NCI-H2227 (cell line): Measurements from ENCODE around the gene COL13A1.

Experiments
- DNase-seq: peaks from one replicate; lab custom pipeline; 2025; ENCODE audit not compliant: unreplicated experiment; lab: John Stamatoyannopoulos, UW

COL13A1 gene

DNA sequence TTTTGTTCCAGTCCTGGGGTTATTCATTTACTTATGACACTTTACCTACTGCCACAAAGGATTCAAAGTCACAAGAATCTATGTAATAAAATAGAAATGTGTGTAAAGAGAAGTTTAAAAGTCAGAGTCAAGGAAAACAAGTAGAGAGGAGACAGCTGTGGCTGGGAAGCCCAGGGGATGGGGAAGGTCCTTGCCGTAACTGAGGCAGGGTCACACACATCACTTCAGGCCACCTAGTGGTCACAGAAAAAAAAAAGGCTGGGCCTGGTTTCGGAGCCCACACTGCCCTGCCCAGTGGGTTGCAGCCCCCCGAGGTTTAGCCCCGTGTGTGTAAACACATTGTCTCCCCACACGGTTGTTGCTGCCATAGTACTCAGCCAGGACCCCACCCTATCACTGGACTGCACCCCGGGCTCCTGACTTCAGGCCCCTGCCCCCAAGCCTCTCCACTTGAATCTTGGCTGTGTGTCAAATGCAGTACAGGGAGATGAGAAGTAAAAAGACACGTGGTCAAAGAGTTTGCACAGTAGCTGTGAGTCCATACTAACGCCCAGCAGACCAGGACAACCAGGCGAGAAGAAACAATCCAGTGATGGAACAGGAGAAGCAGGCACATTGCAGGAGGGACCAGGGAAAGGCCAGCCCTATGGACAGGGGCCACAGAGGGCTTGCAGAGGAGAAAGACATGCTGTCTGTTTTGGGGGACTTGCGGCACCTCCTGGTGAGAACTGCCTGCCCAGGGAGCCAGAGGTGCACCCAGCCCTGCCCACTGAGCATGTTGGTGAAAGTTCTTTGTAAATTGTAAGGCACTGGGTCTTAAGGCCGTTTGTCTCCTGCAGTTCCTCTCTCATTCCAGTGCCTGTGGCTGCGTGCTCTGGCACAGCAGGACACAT is 159.5 kb downstream of the COL13A1 start:
- no peak for DNase-seq

DNA sequence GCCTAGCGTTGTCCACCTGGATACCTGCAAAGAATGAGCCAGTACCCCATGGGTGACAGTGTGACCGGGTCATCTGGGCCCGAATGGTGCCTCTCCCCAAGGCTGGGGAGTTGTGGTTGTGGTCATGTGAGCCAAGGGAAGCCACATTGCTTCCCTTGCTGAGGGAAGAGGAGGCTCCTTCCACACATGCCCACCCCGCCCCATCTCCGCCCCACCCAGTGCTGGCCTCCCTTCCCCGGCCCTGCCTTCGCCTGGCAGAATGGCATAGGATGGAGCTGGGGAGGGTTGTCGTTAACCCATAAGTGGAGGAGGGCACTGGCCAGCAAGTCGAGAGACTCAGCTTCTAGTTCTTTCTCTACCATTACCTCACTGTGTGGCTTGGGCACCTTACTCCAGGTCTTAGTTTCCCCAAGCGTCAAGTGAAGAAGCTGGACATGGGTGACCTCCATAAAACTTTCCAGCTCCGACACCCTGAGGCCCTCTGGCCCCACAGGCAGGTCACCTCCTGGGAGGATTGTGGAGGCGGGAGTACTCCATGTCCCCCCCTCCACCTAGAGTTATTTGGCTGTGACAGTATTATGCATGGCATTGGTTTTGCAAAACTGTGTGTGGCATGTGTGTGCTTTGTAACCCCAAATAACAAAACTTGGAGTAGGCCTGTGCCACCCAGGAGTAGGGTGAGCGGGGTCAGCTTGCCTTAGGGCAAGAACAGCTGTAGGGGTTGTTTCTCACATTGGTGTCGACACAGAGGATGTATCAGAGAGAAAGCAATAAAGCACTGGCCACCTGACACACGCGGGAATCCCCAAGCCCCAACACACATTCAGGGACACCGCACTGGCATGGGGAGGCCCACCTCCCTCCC is 160.4 kb downstream of the COL13A1 start:
- no peak for DNase-seq

DNA sequence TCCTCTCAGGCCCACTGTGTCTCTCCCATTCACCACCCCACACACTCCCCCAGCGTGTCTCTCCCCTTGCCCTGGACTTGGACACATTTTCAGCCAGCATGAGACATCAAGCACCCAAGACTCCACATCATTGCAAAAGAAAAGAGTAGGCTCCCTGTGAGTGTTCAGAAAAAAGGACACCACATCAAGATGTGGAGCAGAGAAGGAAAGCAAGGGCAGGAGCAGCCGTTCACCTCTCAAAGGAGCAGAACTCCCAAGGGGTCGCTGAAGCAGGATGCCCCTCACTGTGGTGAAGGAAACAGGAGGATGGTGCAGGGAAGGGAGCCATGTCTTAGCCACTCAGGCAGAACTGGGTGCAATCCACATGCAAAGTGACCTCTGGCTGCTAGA is 161.0 kb downstream of the COL13A1 start:
- no peak for DNase-seq

DNA sequence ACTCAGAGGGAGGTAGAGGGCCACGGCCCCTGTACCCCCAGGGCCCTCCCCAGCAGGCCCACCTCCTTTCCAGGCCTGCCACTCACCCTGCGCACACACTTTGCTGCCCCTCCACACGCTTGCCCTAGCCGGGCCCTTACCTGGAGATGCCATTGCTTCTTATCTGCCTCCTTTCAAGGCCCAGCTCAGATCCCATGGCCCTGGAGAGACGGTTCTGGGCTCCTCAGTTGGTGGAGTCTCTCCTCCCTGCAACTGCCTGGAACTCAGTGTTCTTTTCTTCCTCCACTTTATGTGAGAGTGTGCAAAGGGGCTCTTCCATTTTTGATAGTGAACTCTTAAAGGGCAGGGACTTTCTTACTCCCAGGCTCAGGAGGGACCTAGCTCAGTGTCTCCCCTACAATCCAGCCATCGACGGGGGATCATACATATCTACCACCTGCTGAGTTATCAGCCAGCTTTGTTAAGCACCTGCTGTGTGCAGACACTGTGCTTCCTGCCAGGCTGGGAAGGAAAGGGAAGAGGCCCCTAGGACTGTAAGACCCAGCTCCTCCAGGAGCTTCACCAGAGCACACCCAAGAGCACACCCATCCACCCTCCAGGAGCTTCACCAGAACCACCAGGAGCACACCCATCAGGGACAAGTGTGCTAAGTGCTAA is 161.6 kb downstream of the COL13A1 start:
- no peak for DNase-seq

DNA sequence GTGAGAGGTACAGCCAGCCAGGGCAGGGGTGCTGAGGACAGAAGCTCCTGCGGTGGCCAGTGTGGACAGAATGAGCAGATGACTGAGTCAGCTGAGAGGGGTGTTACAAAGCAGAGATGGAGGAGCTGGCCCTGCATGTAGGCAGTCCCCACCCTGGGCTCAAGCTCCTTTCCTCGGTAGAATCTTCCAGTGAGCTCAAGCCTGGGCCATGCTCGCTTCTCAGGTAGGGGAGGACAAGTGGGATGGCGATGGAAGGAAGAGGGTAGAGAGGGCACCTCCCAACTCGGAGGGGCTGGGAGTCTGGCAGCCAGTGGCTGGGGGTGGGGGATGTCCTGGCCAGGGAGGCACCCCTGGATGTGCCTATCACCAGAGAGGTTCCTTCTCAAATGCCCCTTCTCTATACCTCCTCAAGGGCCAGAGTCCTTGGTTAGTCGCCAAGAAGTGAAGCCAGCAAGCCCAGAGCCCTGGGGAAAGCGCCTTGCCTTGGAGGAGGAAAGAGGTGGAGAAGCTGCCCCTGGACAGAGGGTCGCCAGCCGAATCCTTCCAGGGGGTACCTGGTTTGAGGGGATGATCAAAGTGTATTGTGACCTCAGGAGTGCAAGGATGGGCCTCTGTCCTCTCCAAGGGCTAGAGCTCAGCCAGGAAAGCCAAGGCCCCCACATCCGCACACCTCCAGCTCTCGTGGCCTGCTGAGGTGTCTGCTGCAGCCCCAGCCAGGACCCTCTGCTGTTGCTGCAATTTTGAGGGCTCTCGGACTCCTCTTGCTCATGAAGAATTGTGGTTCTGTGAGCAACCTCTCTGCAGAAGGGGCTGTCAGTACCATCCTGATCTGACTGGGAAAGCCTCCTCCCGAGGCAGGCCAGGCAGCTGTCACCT is 162.4 kb downstream of the COL13A1 start:
- DNase-seq: no peak

DNA sequence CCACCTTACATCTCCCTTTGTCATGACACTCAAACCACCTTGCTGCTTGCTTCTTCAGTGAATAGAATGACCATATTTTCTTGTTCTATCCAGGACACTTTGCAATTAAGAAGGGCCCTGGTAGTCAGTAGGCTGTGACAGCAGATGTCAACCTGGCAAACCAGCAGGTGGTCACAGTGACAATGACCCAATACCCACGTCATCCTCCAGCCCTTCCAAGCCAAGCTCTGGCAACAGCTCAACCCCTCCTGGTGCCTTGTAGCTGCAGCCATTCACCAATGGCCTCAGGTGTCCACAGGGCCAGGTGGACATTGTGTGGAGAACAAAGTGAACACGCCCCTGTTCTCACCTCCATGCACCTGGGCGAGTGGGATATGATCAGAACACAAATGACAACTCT is 163.4 kb downstream of the COL13A1 start:
- no peak for DNase-seq

DNA sequence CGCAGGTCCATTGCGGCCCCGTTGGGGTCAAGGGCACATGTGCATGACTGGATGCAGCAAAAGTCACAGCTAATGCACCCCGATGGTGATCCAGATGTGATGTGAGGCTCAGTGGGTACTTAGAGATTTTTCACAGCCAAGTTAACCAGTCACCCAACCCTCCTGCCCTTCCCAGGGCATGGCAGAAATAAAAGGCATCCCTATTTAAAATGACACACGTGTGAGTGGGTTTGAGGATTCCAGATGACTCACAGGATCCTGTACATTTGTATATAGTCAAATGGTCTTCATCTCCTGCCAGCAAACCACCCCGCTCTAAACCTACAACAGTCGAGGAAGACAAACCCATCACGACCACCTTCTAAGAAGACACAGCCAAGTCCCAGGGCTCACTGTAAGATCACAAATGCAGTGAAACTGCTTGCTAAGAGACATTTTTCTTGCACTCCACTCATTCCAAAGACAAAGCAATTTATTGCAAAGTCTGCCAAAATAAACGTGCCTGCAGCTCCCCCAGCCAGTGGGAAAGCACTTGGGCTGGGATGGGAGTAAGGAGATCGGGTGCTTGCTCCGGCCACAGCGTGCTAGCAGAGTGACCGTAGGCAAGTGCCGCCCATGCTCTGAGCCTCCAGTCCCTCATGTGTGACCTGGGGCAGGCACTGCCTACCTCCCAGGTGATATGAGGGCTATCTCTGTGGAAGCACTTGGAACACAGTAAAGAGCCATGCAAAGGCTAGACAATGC is 164.4 kb downstream of the COL13A1 start:
- no peak for DNase-seq

DNA sequence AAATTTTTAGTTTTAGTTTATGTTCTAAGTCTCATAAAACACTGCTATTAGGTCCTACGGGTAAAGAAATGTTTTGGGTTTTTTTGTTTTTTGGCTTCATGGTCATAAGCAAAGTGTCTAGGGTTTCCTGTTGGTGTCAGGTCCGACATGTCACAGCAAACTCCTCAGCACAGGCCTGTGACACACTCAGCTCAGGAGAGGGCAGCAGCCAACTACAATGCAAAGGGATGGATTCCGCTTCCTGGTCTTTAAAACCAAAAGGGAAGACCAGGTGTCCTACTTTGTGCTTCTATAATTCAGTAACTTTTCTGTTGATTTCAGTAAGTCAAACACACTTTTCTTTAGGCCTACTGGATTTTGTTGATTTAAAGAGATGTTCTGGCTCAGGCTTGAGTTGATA is 167.1 kb downstream of the COL13A1 start:
- DNase-seq: no peak

DNA sequence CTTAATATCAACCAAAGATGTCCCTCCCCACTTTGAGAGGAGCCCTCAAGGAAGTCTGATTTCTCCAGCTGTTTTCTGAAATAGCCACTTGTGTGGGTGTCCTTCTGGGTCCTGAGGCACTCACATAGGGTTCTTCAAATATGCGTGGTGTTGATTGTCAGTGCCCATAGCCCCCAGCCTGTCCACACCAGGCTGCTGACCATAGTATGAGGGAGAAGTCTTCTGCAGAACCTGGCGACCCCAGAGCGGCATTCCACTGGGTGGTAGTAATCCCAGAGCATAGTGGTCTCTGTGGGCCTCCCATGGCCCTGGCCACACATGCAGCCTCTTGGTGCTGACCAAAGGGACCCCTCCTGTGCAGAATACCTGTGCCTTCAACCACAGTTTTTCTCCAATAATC is 168.3 kb downstream of the COL13A1 start:
- DNase-seq: no peak

DNA sequence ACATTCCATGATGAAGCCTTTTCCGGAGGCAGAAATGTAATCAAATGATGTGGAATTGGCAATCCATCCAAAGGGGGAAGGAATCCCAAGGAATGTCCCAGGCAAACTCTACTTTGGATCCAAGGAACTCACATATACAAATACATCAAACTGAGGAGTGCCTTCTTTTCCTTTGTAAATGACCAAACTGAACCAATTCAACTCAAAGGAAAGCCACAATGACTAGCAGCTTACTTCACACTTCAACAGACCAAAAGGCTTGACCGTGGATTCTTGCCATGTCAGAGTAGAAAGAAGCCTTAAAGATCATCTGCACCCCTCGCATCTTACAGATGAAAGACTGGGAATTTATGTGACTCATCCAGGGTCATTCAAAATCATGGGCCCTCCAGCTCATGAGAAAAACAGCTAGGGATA is 171.3 kb downstream of the COL13A1 start:
- no peak for DNase-seq

DNA sequence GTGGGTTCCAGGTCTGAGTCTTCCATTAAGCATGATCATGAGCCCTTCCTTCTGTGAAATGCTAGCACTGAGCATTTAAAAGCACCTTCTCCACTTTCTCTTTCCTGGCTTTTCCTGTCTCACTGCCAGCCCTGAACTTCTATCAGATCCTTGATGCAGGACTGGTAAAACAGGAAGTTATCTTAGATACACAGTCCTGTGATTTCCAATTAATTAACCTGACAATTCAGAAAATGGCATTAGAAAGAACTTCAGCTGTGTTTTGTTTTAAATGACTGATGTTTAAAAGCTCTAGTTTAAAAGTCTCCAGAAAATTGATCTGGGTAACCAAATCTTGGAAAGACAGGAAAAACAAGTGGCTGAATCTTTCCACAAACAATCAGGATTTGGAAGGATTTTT is 172.0 kb downstream of the COL13A1 start:
- no peak for DNase-seq

DNA sequence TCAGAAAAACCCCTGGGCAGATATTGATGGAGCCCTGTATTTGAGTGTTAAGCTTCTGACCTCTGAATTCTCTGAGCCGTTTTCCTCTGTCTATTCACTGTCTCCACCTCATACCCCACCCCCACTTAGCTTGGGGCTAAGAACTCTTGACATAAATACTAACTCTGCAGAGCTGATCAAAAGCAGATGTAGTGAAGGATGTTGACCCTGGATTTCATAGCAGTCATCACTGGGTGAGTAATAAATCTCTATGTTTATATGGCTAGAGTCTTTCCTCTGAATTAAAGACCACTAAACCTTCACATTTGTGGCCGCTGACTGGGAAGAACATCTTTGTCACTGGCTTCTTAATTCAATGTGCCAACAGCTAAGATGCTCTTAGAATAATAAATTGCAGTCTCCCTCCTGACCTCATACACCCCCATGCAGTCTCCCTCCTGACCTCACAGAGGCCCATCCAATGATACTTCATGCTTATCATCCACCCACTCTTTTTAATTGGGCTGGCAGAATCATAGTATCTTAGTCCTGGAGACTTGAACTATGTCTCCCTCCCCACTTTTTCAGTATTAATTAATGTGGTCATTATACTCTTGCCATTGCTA is 172.9 kb downstream of the COL13A1 start:
- peak; percentile 70 for DNase-seq

DNA sequence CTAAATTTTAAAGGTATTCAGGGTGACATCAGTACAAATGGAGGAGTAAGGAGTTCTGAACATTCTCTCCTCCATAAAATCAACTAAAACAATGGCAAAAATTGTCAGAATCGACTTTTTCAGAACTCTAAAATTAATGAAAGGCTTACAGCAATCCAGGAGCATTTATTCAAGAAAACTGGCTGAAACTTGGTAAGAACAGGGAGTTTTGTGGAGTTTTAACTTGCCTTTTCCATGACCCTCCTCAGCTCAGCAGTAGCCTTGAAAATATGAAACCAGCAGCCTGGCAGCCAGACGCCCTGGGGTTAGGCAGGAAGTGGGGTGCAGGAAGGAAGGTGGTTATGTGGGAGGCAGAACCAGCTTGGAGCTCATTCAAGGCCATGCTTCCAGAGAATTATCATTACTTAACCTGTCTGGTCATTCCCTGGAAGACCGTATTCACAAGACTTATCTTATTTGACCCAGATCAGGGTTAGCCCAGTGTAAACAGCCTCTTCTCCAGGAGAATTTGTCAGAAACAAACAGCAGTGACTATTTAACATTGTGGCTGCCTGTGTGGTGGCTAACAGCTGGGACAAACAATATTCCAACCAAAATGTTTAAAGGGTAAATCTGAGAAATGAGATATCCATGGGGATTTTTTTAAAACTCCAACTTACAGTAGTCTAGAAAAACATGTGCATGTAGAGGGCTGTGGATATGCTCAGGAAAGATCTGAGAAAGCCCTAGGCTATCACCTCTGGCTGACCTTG is 175.3 kb downstream of the COL13A1 start:
- no peak for DNase-seq

DNA sequence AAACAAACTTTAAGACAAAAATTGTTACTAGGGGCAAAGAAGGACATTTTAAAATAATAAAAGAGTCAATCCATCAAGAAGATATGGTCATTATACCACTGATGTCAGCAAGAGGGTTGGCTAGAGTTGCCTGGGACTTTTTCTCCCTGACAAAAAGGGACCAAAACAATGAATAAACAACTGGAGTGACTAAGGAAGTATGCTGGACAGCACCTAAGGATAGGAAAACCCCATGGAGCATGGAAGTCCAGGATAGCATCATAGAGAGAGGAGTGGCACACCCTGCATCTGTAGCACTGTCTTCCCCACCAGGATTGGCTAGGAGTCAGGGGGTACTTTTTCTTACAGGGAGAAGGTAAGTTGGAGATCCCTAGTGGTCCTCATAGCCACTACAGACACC is 177.5 kb downstream of the COL13A1 start:
- DNase-seq: no peak

DNA sequence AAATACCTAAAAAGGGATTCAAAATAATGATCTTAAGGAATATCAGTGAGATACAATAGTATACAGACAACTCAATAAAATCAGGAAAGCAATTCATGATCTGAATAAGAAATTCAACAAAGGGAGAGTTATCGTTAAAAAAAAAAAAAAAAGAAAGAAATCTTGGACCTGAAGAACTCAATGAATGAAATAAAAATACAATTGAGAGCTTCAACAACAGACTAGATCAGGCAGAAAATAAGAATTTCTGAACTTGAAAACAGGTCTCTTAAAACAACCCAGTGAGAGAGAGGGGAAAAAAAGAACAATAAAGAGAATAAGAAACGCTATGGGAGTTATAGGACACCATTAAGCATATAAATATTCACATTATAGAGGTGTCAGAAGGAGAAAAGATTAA is 179.0 kb downstream of the COL13A1 start:
- DNase-seq: no peak

DNA sequence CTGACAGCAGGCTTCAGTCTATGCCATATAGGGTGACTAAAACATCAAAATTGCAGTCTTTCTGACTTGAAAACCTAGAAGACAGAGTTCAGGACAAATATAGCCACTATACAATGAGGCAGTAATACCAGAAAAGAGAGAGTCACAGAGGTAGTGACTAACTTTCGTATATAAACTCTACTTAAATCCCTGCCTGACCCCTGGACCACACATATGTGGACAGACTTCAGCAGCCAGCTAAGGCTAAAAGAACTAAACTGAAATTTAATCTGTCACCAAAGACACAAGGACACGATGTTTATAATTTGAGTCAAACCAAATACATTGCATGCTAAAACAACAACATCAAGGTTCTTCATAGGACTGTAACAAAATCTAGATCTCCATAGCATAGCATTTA is 186.4 kb downstream of the COL13A1 start:
- no peak for DNase-seq

DNA sequence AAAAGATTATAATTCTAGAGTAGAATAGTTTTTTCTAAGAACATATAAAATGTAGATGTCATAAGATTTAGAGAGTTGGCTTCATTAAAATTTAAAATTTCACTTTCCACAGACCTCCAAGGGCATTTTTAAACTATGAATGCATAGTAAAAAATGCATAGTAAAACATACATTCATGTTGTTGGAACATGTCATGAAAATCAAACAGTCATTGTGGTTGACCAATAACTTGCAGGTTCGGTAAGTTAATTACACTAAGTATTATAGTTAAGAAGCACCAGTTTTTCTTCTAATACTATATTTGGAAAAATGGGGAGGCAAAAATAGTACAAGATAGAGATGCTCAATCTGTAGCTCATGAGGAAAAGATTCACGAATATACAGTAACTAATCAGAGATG is 189.4 kb downstream of the COL13A1 start:
- DNase-seq: no peak

DNA sequence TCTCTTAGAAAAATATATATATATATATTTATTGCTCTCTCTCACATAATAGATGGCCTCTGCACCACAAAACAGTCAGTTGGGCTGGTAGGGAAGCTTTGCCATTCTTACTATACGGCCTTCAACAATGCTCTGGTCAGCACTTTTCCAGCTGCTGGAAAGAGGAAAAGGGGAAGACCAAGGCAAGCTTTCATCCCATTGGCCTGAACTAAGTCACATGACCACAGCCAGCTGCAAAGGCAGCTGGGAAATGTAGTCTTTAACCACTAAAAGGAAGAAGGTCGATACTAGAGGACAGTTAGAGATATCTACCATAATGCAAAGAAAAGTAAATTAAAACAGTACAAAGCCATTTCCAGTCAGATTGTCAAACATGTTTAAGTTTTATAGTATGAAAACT is 192.6 kb downstream of the COL13A1 start:
- DNase-seq: peak; percentile 19

DNA sequence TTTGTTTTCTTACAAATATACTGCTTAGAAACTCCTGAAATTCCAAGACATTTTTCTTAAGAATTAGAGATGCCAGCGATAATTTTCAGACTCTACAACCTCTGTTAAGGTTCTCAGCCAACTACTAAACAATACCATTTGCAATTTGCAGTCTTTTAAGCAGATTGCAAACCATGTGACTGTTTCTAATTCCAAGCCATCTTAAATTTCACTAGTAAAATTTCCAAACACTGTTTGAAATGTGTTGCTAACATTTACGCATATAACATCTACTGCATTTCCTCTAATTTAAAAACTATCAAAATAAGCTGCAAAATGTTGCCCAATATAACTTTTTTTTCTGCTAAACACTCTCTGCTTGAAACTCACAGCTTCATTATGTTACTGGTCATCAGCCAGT is 194.9 kb downstream of the COL13A1 start:
- DNase-seq: no peak
